Kidney glomerular epithelial cell (primary cell): ENCODE data around the gene MBTPS1.

Source experiments
- DNase-seq: peaks from one replicate; lab custom pipeline; 2025; lab: John Stamatoyannopoulos, UW

MBTPS1 gene

DNA sequence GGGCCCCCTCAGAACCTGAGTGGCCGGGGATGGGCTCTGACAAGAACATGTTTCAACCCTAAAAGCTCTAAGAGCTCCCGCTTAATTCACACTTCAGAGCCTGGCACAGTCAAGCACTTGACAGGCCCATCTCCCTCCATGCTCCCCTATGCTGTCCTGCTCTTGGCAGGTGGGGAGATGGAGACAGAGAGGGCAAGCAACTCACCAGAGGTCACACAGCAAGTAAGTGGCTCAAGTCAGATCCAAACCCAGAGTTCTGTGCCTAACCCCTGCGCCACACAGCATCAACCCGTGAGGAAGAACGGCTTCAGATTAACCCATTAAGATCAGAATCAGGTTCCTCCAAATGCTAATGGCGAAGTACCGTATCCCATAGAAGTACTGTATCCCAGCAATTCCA lies 112.3 kb downstream of the MBTPS1 start:
- no peak for DNase-seq
